HepG2 (cell line): ENCODE results near the gene PPA1. TPM values are rescaled to one million over a fixed set of nuclear protein-coding genes. Genes with fewer than 3 reads are reported as not detected.

Source experiments
- ATAC-seq: fragments of 200-7000 bp; cut with Tn5 transposase; 3 replicates; pipeline ENCODE4 v1.9.1; 2020; ENCODE audit warnings: mild to moderate bottlenecking, moderate library complexity
- BruUV-seq: library from RNA; stranded (reverse); fragments of 400-500 nt; replicated peaks from 2 replicates; lab custom pipeline; 2021; lab: Mats Ljungman, UMichigan
- CTCF ChIA-PET: fragments of 300-600 bp; formaldehyde crosslinking; extraction: SDS; loops from one replicate; lab custom pipeline; 2021; ENCODE audit warnings: low total read pairs, inconsistent platforms, low intra/inter-chr PET ratio; lab: Yijun Ruan, JAX
- POLR2A ChIA-PET: fragments of 350-600 bp; sonication (Branson Sonifier 250); formaldehyde crosslinking; loops from one replicate; lab custom pipeline; 2020; ENCODE audit warnings: antibody characterized with exemption, inconsistent platforms; lab: Yijun Ruan, JAX
- DNase-seq: peaks from one replicate; pipeline ENCODE4 v3.0.0-alpha.2; 2015; ENCODE audit warnings: low spot score
- FAIRE-seq: peaks from 3 replicates; lab custom pipeline; 2011; peaks lifted over from hg19 to GRCh38; lab: Jason Lieb, UNC
- H2AFZ ChIP-seq: one replicate; pipeline ENCODE4 v1.6.1; 2011; ENCODE audit warnings: low read length, inconsistent platforms
- H3K27ac ChIP-seq: fragments of 300-600 bp; 3 replicates; pipeline ENCODE4 v1.8.0; 2011; ENCODE audit warnings: mixed run types, mild to moderate bottlenecking, mixed read lengths, low read length, inconsistent platforms; ENCODE audit not compliant: insufficient read depth; ENCODE audit errors: extremely low read length
- H3K27me3 ChIP-seq, 2 experiments: fragments of 200-600 bp in 1 of 2; 2 replicates in 1 of 2; 3 replicates in 1 of 2; pipeline versions ENCODE4 v1.6.0 to v1.8.0; 2011; ENCODE audit warnings: low read length in 2 of 2, mild to moderate bottlenecking in 2 of 2, moderate library complexity in 2 of 2, inconsistent platforms in 1 of 2; ENCODE audit not compliant: insufficient read depth in 2 of 2, control insufficient read depth in 1 of 2
- H3K36me3 ChIP-seq, 2 experiments: fragments of 200-600 bp in 1 of 2; replicated peaks in 1 of 2; 2 replicates in 1 of 2; 3 replicates in 1 of 2; pipeline versions ENCODE4 v1.5.1 to v1.8.0; 2011; ENCODE audit warnings: low read length in 2 of 2, inconsistent platforms in 1 of 2; ENCODE audit not compliant: insufficient read depth in 2 of 2, control insufficient read depth in 1 of 2
- H3K4me1 ChIP-seq: 2 replicates; pipeline ENCODE4 v1.5.1; 2012; ENCODE audit warnings: low read length, inconsistent platforms; ENCODE audit not compliant: insufficient read depth
- H3K4me2 ChIP-seq: 2 replicates; pipeline ENCODE4 v1.6.0; 2011; ENCODE audit warnings: low read depth, low read length, inconsistent platforms
- H3K4me3 ChIP-seq, 3 experiments: fragments of 200-600 bp in 1 of 3; sonication (generic), shearing (Covaris generic) in 1 of 3; replicated peaks in 1 of 3; 2 replicates each; pipeline ENCODE4 v1.5.1; 2011 to 2016; ENCODE audit warnings: low read length in 3 of 3, inconsistent platforms in 2 of 3, low read depth in 2 of 3, mild to moderate bottlenecking in 2 of 3, control low read depth in 1 of 3, mixed read lengths in 1 of 3; ENCODE audit not compliant: insufficient read depth in 1 of 3
- H3K79me2 ChIP-seq: one replicate; pipeline ENCODE4 v1.6.1; 2011; ENCODE audit warnings: low read length, inconsistent platforms; ENCODE audit not compliant: insufficient read depth
- H3K9ac ChIP-seq: 2 replicates; pipeline ENCODE4 v1.6.0; 2011; ENCODE audit warnings: mild to moderate bottlenecking, low read depth, low read length, inconsistent platforms; ENCODE audit not compliant: insufficient read depth
- H3K9me3 ChIP-seq: 2 replicates; pipeline ENCODE4 v1.5.1; 2012; ENCODE audit warnings: mild to moderate bottlenecking, low read length
- H4K20me1 ChIP-seq: 2 replicates; pipeline ENCODE4 v1.6.0; 2011; ENCODE audit warnings: inconsistent platforms, mild to moderate bottlenecking, low read length, moderate library complexity; ENCODE audit not compliant: insufficient read depth
- CENPX ChIP-seq: sonication (generic); formaldehyde crosslinking; IDR thresholded peaks from 2 replicates; pipeline ENCODE4 v1.9.0; 2021; ENCODE audit warnings: mild to moderate bottlenecking, missing genetic modification reagents, moderate library complexity
- ZNF101 ChIP-seq: sonication (generic); formaldehyde crosslinking; IDR thresholded peaks from 2 replicates; pipeline ENCODE4 v1.4.0; 2020; ENCODE audit warnings: mild to moderate bottlenecking, low read depth, missing genetic modification reagents, borderline replicate concordance
- ZNF572 ChIP-seq: sonication (generic); formaldehyde crosslinking; IDR thresholded peaks from 2 replicates; pipeline ENCODE4 v1.5.1; 2020; ENCODE audit warnings: mild to moderate bottlenecking, missing genetic modification reagents
- ZNF605 ChIP-seq: sonication (generic); formaldehyde crosslinking; IDR thresholded peaks from 2 replicates; pipeline ENCODE4 v1.8.0; 2022; ENCODE audit warnings: mild to moderate bottlenecking, missing genetic modification reagents
- ZSCAN12 ChIP-seq: sonication (generic); formaldehyde crosslinking; IDR thresholded peaks from 2 replicates; pipeline ENCODE4 v1.9.0; 2021; ENCODE audit warnings: mild to moderate bottlenecking, missing genetic modification reagents
- WGBS: methylation state at CpG from one replicate; pipeline ENCODE4 v1.1.6; 2017; ENCODE audit warnings: low lambda C conversion rate; 5-methylcytosine and 5-hydroxymethylcytosine counted together
- in situ Hi-C: cut with HindIII; loops from 2 replicates; pipeline ENCODE4 v1.10.0; 2017; ENCODE audit warnings: low pct_unique_long_range_greater_than_20kb; ENCODE audit not compliant: extremely low pct_ligation_motif_present
- intact Hi-C: fragments of 100-400 bp; cut with micrococcal nuclease; formaldehyde crosslinking; loops from one replicate; pipeline ENCODE4 v1.10.0; 2022; ENCODE audit not compliant: unreplicated experiment
- polyA plus RNA-seq, 8 experiments: library from polyadenylated mRNA; depleted of rRNA in 3 of 8; stranded (reverse) in 7 of 8; unstranded in 1 of 8; fragments of >200 nt; fragmentation: Illumina TruSeq in 4 of 8; extraction: Trizol in 4 of 8; gene quantifications; 2 replicates each; pipeline versions ENCODE4 v1.2.1 to v1.2.3, GENCODE V29; 2011 to 2016; ENCODE audit warnings: low read depth in 4 of 8, missing spikeins in 1 of 8, mixed read lengths in 1 of 8; ENCODE audit not compliant: insufficient read depth in 1 of 8
- total RNA-seq, 5 experiments: library from RNA; depleted of rRNA; stranded (reverse); fragments of >200 nt; fragmentation: Illumina TruSeq; extraction: Trizol; gene quantifications; 2 replicates each; pipeline ENCODE4 v1.2.3, GENCODE V29; 2016; ENCODE audit warnings: low read depth in 1 of 5
- TF ChIP-seq, protein P1 (sequence below): sonication (generic); formaldehyde crosslinking; IDR thresholded peaks from 2 replicates; pipeline ENCODE4 v1.8.1; 2023; ENCODE audit warnings: missing genetic modification reagents, inconsistent platforms, borderline replicate concordance
- TF ChIP-seq, protein P2 (sequence below): sonication (generic); formaldehyde crosslinking; IDR thresholded peaks from 2 replicates; pipeline ENCODE4 v1.9.0; 2021; ENCODE audit warnings: missing genetic modification reagents, borderline replicate concordance
- TF ChIP-seq, protein P3 (sequence below), 2 experiments: IDR thresholded peaks; 2 replicates each; pipeline ENCODE4 v1.6.1; 2011 to 2012; ENCODE audit warnings: low read length in 2 of 2, borderline replicate concordance in 1 of 2, low read depth in 1 of 2, mild to moderate bottlenecking in 1 of 2, moderate library complexity in 1 of 2

PPA1 gene
- total and polyA plus RNA-seq, 2 of the 13 experiments (the other 11 are each of a cell fraction or from before 2014, with no cell fraction given): 136 to 250 TPM

DNA sequence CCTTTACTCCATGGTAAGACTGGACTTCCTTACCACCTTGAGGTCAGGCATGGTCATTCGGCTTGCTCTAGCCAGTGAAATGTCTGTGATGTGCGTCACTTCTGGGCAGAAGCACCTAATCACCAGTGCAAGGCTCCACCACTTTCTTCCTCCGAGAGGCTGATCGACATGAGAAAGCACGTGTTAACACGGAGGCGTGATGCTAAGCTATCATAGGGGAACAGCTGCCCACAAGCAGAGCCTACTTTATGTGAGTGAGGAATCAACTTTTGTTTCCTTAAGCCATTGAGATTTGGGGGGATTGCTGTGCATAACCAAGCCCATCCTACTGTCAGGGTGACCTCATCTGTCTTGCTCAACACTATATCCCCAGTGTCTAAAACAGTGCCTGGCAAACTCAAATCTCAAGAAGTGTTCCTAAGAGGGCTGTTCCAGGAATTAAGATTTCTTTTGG, 39.8 kb downstream of the PPA1 start:
- Histone ChIP-seq H3K36me3 (no peaks in the 10 kb centered on the region), H3K79me2 (no peaks in the 10 kb centered on the region), H3K4me1 (peaks cover 27% of the 10 kb centered on the region), H3K27ac (no peak overlapping the region), H3K4me3 (no peak overlapping the region), H3K4me2 (no peak overlapping the region), H3K9ac (no peak overlapping the region), H4K20me1 (no peaks in the 10 kb centered on the region), H2AFZ (no peak overlapping the region), H3K27me3 (no peaks in the 10 kb centered on the region), H3K9me3 (no peaks in the 10 kb centered on the region)
- POLR2A ChIA-PET: interaction anchor here (1.2 to 2.1 kb wide), 3 partner anchors 23 to 47 kb away, joined by 5 to 17 read pairs (median 6); partner anchors contain the start of genes PPA1, SAR1A and TYSND1
- in situ Hi-C loops (no loop called here), intact Hi-C loops (no loop called here)
- BruUV-seq: no TSS peak
- WGBS: 96% methylated on average over 7 of the region's 7 CpGs
- FAIRE-seq: no peak
- no peak for DNase-seq
- no peak for ATAC-seq
- TF ChIP-seq ZNF605 (CRISPR knock-in tag) (no peak), ZNF101 (CRISPR knock-in tag) (no peak), CENPX (CRISPR knock-in tag) (no peak), ZSCAN12 (CRISPR knock-in tag) (no peak), ZNF572 (CRISPR knock-in tag) (no peak)
- TF ChIP-seq, protein P1, sequence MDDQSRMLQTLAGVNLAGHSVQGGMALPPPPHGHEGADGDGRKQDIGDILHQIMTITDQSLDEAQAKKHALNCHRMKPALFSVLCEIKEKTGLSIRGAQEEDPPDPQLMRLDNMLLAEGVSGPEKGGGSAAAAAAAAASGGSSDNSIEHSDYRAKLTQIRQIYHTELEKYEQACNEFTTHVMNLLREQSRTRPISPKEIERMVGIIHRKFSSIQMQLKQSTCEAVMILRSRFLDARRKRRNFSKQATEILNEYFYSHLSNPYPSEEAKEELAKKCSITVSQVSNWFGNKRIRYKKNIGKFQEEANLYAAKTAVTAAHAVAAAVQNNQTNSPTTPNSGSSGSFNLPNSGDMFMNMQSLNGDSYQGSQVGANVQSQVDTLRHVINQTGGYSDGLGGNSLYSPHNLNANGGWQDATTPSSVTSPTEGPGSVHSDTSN: no peak
- TF ChIP-seq, protein P2, sequence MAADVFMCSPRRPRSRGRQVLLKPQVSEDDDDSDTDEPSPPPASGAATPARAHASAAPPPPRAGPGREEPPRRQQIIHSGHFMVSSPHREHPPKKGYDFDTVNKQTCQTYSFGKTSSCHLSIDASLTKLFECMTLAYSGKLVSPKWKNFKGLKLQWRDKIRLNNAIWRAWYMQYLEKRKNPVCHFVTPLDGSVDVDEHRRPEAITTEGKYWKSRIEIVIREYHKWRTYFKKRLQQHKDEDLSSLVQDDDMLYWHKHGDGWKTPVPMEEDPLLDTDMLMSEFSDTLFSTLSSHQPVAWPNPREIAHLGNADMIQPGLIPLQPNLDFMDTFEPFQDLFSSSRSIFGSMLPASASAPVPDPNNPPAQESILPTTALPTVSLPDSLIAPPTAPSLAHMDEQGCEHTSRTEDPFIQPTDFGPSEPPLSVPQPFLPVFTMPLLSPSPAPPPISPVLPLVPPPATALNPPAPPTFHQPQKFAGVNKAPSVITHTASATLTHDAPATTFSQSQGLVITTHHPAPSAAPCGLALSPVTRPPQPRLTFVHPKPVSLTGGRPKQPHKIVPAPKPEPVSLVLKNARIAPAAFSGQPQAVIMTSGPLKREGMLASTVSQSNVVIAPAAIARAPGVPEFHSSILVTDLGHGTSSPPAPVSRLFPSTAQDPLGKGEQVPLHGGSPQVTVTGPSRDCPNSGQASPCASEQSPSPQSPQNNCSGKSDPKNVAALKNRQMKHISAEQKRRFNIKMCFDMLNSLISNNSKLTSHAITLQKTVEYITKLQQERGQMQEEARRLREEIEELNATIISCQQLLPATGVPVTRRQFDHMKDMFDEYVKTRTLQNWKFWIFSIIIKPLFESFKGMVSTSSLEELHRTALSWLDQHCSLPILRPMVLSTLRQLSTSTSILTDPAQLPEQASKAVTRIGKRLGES (CRISPR knock-in tag): no peak
- TF ChIP-seq, protein P3, sequence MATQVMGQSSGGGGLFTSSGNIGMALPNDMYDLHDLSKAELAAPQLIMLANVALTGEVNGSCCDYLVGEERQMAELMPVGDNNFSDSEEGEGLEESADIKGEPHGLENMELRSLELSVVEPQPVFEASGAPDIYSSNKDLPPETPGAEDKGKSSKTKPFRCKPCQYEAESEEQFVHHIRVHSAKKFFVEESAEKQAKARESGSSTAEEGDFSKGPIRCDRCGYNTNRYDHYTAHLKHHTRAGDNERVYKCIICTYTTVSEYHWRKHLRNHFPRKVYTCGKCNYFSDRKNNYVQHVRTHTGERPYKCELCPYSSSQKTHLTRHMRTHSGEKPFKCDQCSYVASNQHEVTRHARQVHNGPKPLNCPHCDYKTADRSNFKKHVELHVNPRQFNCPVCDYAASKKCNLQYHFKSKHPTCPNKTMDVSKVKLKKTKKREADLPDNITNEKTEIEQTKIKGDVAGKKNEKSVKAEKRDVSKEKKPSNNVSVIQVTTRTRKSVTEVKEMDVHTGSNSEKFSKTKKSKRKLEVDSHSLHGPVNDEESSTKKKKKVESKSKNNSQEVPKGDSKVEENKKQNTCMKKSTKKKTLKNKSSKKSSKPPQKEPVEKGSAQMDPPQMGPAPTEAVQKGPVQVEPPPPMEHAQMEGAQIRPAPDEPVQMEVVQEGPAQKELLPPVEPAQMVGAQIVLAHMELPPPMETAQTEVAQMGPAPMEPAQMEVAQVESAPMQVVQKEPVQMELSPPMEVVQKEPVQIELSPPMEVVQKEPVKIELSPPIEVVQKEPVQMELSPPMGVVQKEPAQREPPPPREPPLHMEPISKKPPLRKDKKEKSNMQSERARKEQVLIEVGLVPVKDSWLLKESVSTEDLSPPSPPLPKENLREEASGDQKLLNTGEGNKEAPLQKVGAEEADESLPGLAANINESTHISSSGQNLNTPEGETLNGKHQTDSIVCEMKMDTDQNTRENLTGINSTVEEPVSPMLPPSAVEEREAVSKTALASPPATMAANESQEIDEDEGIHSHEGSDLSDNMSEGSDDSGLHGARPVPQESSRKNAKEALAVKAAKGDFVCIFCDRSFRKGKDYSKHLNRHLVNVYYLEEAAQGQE (IDR thresholded peaks at IDR 0.05; ENCODE audit: borderline replicate concordance in 1 of 2, low read depth in 1 of 2, low read length in 2 of 2): no peak
- CTCF ChIA-PET: no interaction called here
